Activated CD4-positive, alpha-beta T cell treated with anti-CD3 and anti-CD28 coated beads for 48 hours (primary cell): ENCODE data around the gene TPSAB1.
"Not testable (repeated sequence)": the region's sequence is repeated elsewhere in the genome, so short reads cannot be mapped to it uniquely, and the experiment has no call there.

Experiments used
- DNase-seq: peaks from one replicate; pipeline ENCODE4 v3.0.0-alpha.2; 2020

The TPSAB1 gene

GRCh38 chr16:1253701-1254364 is 13.3 kb downstream of the TPSAB1 start:
- not testable (repeated sequence) for DNase-seq

- DNase-seq, result not testable (repeated sequence)
Observed at GRCh38 chr16:1254821-1255220, 14.3 kb downstream of the TPSAB1 start.

- DNase-seq, result not testable (repeated sequence)
Observed at GRCh38 chr16:1255276-1256122, 15.0 kb downstream of the TPSAB1 start, which contains the start of gene TPSD1. Gene TPSD1 (plus strand): TSS chr16:1256069. CDS start chr16:1256281, 212 bp downstream.

GRCh38 chr16:1256296-1256873 is 15.9 kb downstream of the TPSAB1 start:
- DNase-seq, result not testable (repeated sequence)

- DNase-seq, result no peak
Observed at GRCh38 chr16:1256874-1257322, 16.4 kb downstream of the TPSAB1 start.

GRCh38 chr16:1257561-1258224 is 17.2 kb downstream of the TPSAB1 start:
- no peak for DNase-seq

- no peak for DNase-seq
Observed at GRCh38 chr16:1258225-1258600, 17.7 kb downstream of the TPSAB1 start.

- no peak for DNase-seq
Observed at GRCh38 chr16:1258906-1259759, 18.6 kb downstream of the TPSAB1 start.

- no peak for DNase-seq
Observed at GRCh38 chr16:1259760-1260068, 19.2 kb downstream of the TPSAB1 start.

- no peak for DNase-seq
Observed at GRCh38 chr16:1260101-1260680, 19.7 kb downstream of the TPSAB1 start.

GRCh38 chr16:1261131-1261892 is 20.8 kb downstream of the TPSAB1 start:
- DNase-seq, result no peak

GRCh38 chr16:1262210-1262845 is 21.8 kb downstream of the TPSAB1 start:
- DNase-seq, result no peak

GRCh38 chr16:1262846-1263221 is 22.3 kb downstream of the TPSAB1 start:
- no peak for DNase-seq

- no peak for DNase-seq
Observed at GRCh38 chr16:1263591-1264344, 23.3 kb downstream of the TPSAB1 start.

GRCh38 chr16:1264345-1265089 is 24.0 kb downstream of the TPSAB1 start:
- DNase-seq, result no peak

GRCh38 chr16:1265090-1265630 is 24.7 kb downstream of the TPSAB1 start:
- DNase-seq, result no peak

- no peak for DNase-seq
Observed at GRCh38 chr16:1265826-1266225, 25.3 kb downstream of the TPSAB1 start.

GRCh38 chr16:1269418-1269817 is 28.9 kb downstream of the TPSAB1 start:
- DNase-seq, result not testable (repeated sequence)

GRCh38 chr16:1271380-1271723 is 30.8 kb downstream of the TPSAB1 start:
- DNase-seq, result no peak
